ENCODE results near the gene ADAT2. TPM values are rescaled to one million over a fixed set of nuclear protein-coding genes. Genes with fewer than 3 reads are reported as not detected.

ADAT2 gene
- total RNA-seq, 1 experiment from 2014 or later, result 18.4 TPM

DNA sequence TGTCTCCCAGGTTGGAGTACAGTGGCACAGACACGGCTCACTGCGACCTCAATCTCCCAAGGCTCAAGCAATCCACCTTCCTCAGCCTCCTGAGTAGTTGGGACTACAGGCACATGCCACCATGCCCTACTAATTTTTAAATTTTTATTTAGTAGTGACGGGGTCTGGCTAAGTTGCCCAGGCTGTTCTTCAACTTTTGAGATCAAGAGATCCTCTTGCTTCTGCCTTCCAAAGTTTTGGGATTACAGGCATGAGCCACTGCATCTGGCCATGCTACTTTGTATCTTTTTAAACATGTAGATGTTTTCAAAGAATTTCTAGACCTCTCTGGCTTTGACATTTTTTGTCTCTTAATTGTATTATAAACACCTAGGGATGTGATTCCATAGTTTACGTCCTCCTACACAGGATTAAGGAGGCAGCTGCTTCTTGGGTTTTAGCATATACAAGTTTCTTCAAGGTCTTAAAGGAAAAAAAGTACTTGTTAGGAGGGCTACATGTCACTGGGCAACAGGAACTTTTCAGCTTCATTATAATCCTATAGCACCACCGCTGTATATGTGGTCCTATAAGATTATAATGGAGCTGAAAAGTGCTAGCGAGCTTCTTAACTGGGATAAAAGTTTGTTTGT is 1.3 kb downstream of the ADAT2 start:
- DNase-seq (ENCODE audit: low read depth, low spot score) (no peak), ATAC-seq (no peak)
- TF ChIP-seq RAD21 (IDR thresholded peaks at IDR 0.05; ENCODE audit: low read depth) (no peak), EZH2 (IDR thresholded peaks at IDR 0.05) (no peak), SIN3A (IDR thresholded peaks at IDR 0.05; ENCODE audit: low read depth) (no peak), FOSL1 (IDR thresholded peaks at IDR 0.05; ENCODE audit: low read depth) (no peak), REST (IDR thresholded peaks at IDR 0.05; ENCODE audit: low read depth) (no peak), JUND (IDR thresholded peaks at IDR 0.05) (no peak), CEBPB (IDR thresholded peaks at IDR 0.05; ENCODE audit: low read depth) (no peak), ELF1 (IDR thresholded peaks at IDR 0.05; ENCODE audit: borderline replicate concordance, low read depth) (no peak), SP1 (IDR thresholded peaks at IDR 0.05; ENCODE audit: low read depth) (no peak), POLR2AphosphoS5 (IDR thresholded peaks at IDR 0.05; ENCODE audit: low read depth, low read length) (no peak), ZNF274 (IDR thresholded peaks at IDR 0.05; ENCODE audit: low read depth, low read length) (no peak), SRF (IDR thresholded peaks at IDR 0.05; ENCODE audit: low read depth) (no peak), CBX3 (IDR thresholded peaks at IDR 0.05; ENCODE audit: low read depth) (no peak), EGR1 (IDR thresholded peaks at IDR 0.05; ENCODE audit: low read depth) (no peak), TCF7L2 (IDR thresholded peaks at IDR 0.05; ENCODE audit: borderline replicate concordance, extremely low read depth, insufficient read depth, insufficient read length) (no peak), YY1 (IDR thresholded peaks at IDR 0.05; ENCODE audit: extremely low read depth, insufficient replicate concordance, low read depth, low read length) (no peak), ZFX (IDR thresholded peaks at IDR 0.05) (no peak)
- TF ChIP-seq, protein P1, sequence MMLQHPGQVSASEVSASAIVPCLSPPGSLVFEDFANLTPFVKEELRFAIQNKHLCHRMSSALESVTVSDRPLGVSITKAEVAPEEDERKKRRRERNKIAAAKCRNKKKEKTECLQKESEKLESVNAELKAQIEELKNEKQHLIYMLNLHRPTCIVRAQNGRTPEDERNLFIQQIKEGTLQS (IDR thresholded peaks at IDR 0.05), result no peak
- TF ChIP-seq, protein P2, sequence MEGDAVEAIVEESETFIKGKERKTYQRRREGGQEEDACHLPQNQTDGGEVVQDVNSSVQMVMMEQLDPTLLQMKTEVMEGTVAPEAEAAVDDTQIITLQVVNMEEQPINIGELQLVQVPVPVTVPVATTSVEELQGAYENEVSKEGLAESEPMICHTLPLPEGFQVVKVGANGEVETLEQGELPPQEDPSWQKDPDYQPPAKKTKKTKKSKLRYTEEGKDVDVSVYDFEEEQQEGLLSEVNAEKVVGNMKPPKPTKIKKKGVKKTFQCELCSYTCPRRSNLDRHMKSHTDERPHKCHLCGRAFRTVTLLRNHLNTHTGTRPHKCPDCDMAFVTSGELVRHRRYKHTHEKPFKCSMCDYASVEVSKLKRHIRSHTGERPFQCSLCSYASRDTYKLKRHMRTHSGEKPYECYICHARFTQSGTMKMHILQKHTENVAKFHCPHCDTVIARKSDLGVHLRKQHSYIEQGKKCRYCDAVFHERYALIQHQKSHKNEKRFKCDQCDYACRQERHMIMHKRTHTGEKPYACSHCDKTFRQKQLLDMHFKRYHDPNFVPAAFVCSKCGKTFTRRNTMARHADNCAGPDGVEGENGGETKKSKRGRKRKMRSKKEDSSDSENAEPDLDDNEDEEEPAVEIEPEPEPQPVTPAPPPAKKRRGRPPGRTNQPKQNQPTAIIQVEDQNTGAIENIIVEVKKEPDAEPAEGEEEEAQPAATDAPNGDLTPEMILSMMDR (IDR thresholded peaks at IDR 0.05 in 2 of 3, conservative IDR thresholded peaks at IDR 0.05 in 1 of 3; ENCODE audit: borderline replicate concordance in 1 of 3, insufficient read depth in 1 of 3, low read depth in 2 of 3, low read length in 2 of 3), result no peak
- Histone ChIP-seq H3K36me3 (ENCODE audit: control insufficient read depth in 1 of 2, insufficient read depth in 2 of 2, low read length in 2 of 2) (no peaks in the 10 kb centered on the region), H3K9me3 (ENCODE audit: control insufficient read depth in 1 of 2, insufficient read depth in 1 of 2, low read depth in 1 of 2, low read length in 2 of 2) (no peaks in the 10 kb centered on the region), H3K4me2 (ENCODE audit: low read length) (peak overlapping the region; percentile 78), H3K27ac (ENCODE audit: low read depth, low read length) (peak overlapping the region; percentile 51; the same call in 1 of the 2 replicates), H3K4me1 (ENCODE audit: control insufficient read depth in 1 of 2, insufficient read depth in 2 of 2, low read length in 2 of 2) (peaks cover 2 to 16% of the 10 kb centered on the region in 2 experiments; a peak in 2 of 4 replicates), H4K20me1 (ENCODE audit: insufficient read depth) (no peaks in the 10 kb centered on the region), H2AFZ (ENCODE audit: low read depth, low read length, poor library complexity, severe bottlenecking) (no peak overlapping the region), H3K4me3 (replicated peaks in 1 of 2; ENCODE audit: low read depth in 1 of 2, low read length in 2 of 2) (peak overlapping the region; percentile 62 to 95), H3K27me3 (ENCODE audit: insufficient read depth, low read length) (no peaks in the 10 kb centered on the region), H3K79me2 (ENCODE audit: insufficient read depth, low read length) (peaks cover 75% of the 10 kb centered on the region), H3K9ac (ENCODE audit: low read length) (peak overlapping the region; percentile 97), H3K9me2 (ENCODE audit: insufficient read depth) (no peaks in the 10 kb centered on the region)
- ChIA-PET CTCF (interaction anchor here (1.7 kb wide), 1 partner anchor 975 kb away, joined by 5 read pairs; no protein-coding TSS in a partner anchor), POLR2A (no interaction called here), RAD21 (ENCODE audit: low non-redundant PET in 1 of 2, low total read pairs in 2 of 2, uncharacterized antibody in 2 of 2, unreplicated experiment in 2 of 2) (no interaction called here)
- intact Hi-C loops (cut with micrococcal nuclease), result no loop called here
- BruUV-seq (replicated peaks), result no TSS peak

Measured in HCT116 (cell line).